Muscle layer of duodenum (tissue), 2 donors: Measurements from ENCODE around the gene RSU1.

Experiments
- H3K27ac ChIP-seq: one replicate; pipeline ENCODE4 v1.7.0; 2013; ENCODE audit warnings: mild to moderate bottlenecking, low read length
- H3K27me3 ChIP-seq: one replicate; pipeline ENCODE4 v1.7.0; 2013; ENCODE audit warnings: low read depth, mild to moderate bottlenecking, control low read depth, low read length
- H3K36me3 ChIP-seq, 2 donors: one replicate each; pipeline ENCODE4 v1.7.0; 2013; ENCODE audit warnings: low read length in 2 of 2, control low read depth in 1 of 2, mild to moderate bottlenecking in 1 of 2; ENCODE audit not compliant: insufficient read depth in 2 of 2, control insufficient read depth in 1 of 2
- H3K4me1 ChIP-seq, 2 donors: one replicate each; pipeline ENCODE4 v1.7.0; 2013; ENCODE audit warnings: low read length in 2 of 2, mild to moderate bottlenecking in 2 of 2, control low read depth in 1 of 2, moderate library complexity in 1 of 2; ENCODE audit not compliant: insufficient read depth in 2 of 2, control insufficient read depth in 1 of 2
- H3K4me3 ChIP-seq, 2 donors: one replicate each; pipeline ENCODE4 v1.7.0; 2013; ENCODE audit warnings: low read length in 2 of 2, low read depth in 1 of 2, mild to moderate bottlenecking in 1 of 2
- H3K9me3 ChIP-seq, 2 donors: one replicate each; pipeline ENCODE4 v1.7.0; 2013; ENCODE audit warnings: low read length in 2 of 2, control low read depth in 1 of 2, mild to moderate bottlenecking in 1 of 2; ENCODE audit not compliant: control insufficient read depth in 1 of 2
- donor health status: healthy.

The RSU1 gene

GRCh38 chr10:16820421-16820820 lies 3.2 kb upstream of the RSU1 start:
- H3K27ac ChIP-seq = no peak overlapping the region
- H3K4me1 ChIP-seq = peaks cover 4 to 17% of the 10 kb centered on the region in 2 donors
- H3K27me3 ChIP-seq = no peaks in the 10 kb centered on the region
- no peak overlapping the region for H3K4me3 ChIP-seq
- peaks cover 0 to 12% of the 10 kb centered on the region in 2 donors for H3K9me3 ChIP-seq
- no peaks in the 10 kb centered on the region for H3K36me3 ChIP-seq

- H3K4me3 ChIP-seq = no peak overlapping the region
- no peaks in the 10 kb centered on the region for H3K36me3 ChIP-seq
- peaks cover 4 to 21% of the 10 kb centered on the region in 2 donors for H3K4me1 ChIP-seq
- no peak overlapping the region for H3K27ac ChIP-seq
- H3K27me3 ChIP-seq = no peaks in the 10 kb centered on the region
- H3K9me3 ChIP-seq = peaks cover 0 to 12% of the 10 kb centered on the region in 2 donors
Observed at GRCh38 chr10:16820018-16820417, 2.8 kb upstream of the RSU1 start.

- H3K9me3 ChIP-seq = peaks cover 0 to 12% of the 10 kb centered on the region in 2 donors
- H3K27ac ChIP-seq = no peak overlapping the region
- H3K36me3 ChIP-seq = no peaks in the 10 kb centered on the region
- H3K4me1 ChIP-seq = peaks cover 4 to 24% of the 10 kb centered on the region in 2 donors
- H3K4me3 ChIP-seq = no peak overlapping the region
- no peaks in the 10 kb centered on the region for H3K27me3 ChIP-seq
Observed at GRCh38 chr10:16819436-16819835, 2.2 kb upstream of the RSU1 start.

GRCh38 chr10:16819026-16819425 lies 1.8 kb upstream of the RSU1 start:
- Histone ChIP-seq H3K27ac (no peak overlapping the region), H3K27me3 (no peaks in the 10 kb centered on the region), H3K4me1 (peaks cover 4 to 24% of the 10 kb centered on the region in 2 donors), H3K36me3 (no peaks in the 10 kb centered on the region), H3K4me3 (no peak overlapping the region), H3K9me3 (peaks cover 0 to 12% of the 10 kb centered on the region in 2 donors)

- H3K4me1 ChIP-seq = peaks cover 4 to 24% of the 10 kb centered on the region in 2 donors
- no peaks in the 10 kb centered on the region for H3K36me3 ChIP-seq
- H3K4me3 ChIP-seq = peak overlapping the region; percentile 93 to 96
- H3K27ac ChIP-seq = peak overlapping the region; percentile 74
- no peaks in the 10 kb centered on the region for H3K9me3 ChIP-seq
- no peaks in the 10 kb centered on the region for H3K27me3 ChIP-seq
Observed at GRCh38 chr10:16816830-16817124, 447 bp downstream of the RSU1 start.

- Histone ChIP-seq H3K4me1 (peaks cover 4 to 24% of the 10 kb centered on the region in 2 donors), H3K36me3 (no peaks in the 10 kb centered on the region), H3K27me3 (no peaks in the 10 kb centered on the region), H3K9me3 (no peaks in the 10 kb centered on the region), H3K4me3 (peak overlapping the region; percentile 93 to 96), H3K27ac (no peak overlapping the region)
Observed at GRCh38 chr10:16816171-16816570, 1.1 kb downstream of the RSU1 start.

GRCh38 chr10:16814012-16814411 lies 3.2 kb downstream of the RSU1 start:
- H3K27ac ChIP-seq = no peak overlapping the region
- H3K4me3 ChIP-seq = no peak overlapping the region
- peaks cover 0 to 3% of the 10 kb centered on the region in 2 donors for H3K36me3 ChIP-seq
- no peaks in the 10 kb centered on the region for H3K27me3 ChIP-seq
- H3K4me1 ChIP-seq = peaks cover 4 to 24% of the 10 kb centered on the region in 2 donors
- H3K9me3 ChIP-seq = no peaks in the 10 kb centered on the region

GRCh38 chr10:16812676-16813075 lies 4.5 kb downstream of the RSU1 start:
- H3K27me3 ChIP-seq = no peaks in the 10 kb centered on the region
- no peak overlapping the region for H3K27ac ChIP-seq
- peaks cover 4 to 20% of the 10 kb centered on the region in 2 donors for H3K4me1 ChIP-seq
- no peak overlapping the region for H3K4me3 ChIP-seq
- H3K9me3 ChIP-seq = no peaks in the 10 kb centered on the region
- H3K36me3 ChIP-seq = peaks cover 0 to 3% of the 10 kb centered on the region in 2 donors

GRCh38 chr10:16811765-16812164 lies 5.5 kb downstream of the RSU1 start:
- H3K9me3 ChIP-seq = no peaks in the 10 kb centered on the region
- no peak overlapping the region for H3K27ac ChIP-seq
- H3K36me3 ChIP-seq = peaks cover 0 to 3% of the 10 kb centered on the region in 2 donors
- H3K4me1 ChIP-seq = peaks cover 4 to 20% of the 10 kb centered on the region in 2 donors
- H3K4me3 ChIP-seq = no peak overlapping the region
- H3K27me3 ChIP-seq = no peaks in the 10 kb centered on the region

- Histone ChIP-seq H3K27ac (no peak overlapping the region), H3K4me3 (no peak overlapping the region), H3K27me3 (no peaks in the 10 kb centered on the region), H3K4me1 (peaks cover 2 to 16% of the 10 kb centered on the region in 2 donors), H3K9me3 (no peaks in the 10 kb centered on the region), H3K36me3 (peaks cover 0 to 3% of the 10 kb centered on the region in 2 donors)
Observed at GRCh38 chr10:16811292-16811691, 5.9 kb downstream of the RSU1 start.

- Histone ChIP-seq H3K36me3 (peaks cover 0 to 3% of the 10 kb centered on the region in 2 donors), H3K27me3 (no peaks in the 10 kb centered on the region), H3K27ac (no peak overlapping the region), H3K4me3 (no peak overlapping the region), H3K4me1 (no peaks in the 10 kb centered on the region), H3K9me3 (no peaks in the 10 kb centered on the region)
Observed at GRCh38 chr10:16809074-16809718, 8.0 kb downstream of the RSU1 start.

- H3K4me1 ChIP-seq = no peaks in the 10 kb centered on the region
- no peak overlapping the region for H3K27ac ChIP-seq
- H3K9me3 ChIP-seq = no peaks in the 10 kb centered on the region
- no peak overlapping the region for H3K4me3 ChIP-seq
- H3K27me3 ChIP-seq = no peaks in the 10 kb centered on the region
- no peaks in the 10 kb centered on the region for H3K36me3 ChIP-seq
Observed at GRCh38 chr10:16804123-16804522, 13.1 kb downstream of the RSU1 start.
